Glutamatergic neuron (in vitro differentiated cells): Measurements from ENCODE around the gene DNAJB7. TPM values are rescaled to one million over a fixed set of nuclear protein-coding genes. Genes with fewer than 3 reads are reported as not detected.
A peak's percentile ranks its signal among the peaks of the same experiment; 100 is the strongest.
"Not testable (repeated sequence)": the region's sequence is repeated elsewhere in the genome, so short reads cannot be mapped to it uniquely, and the experiment has no call there.

ENCODE experiments used
- DNase-seq: peaks from one replicate; pipeline ENCODE4 v3.0.0; 2022
- H3K27ac Mint-ChIP-seq: one replicate; pipeline ENCODE4 v1.8.0; 2020; ENCODE audit warnings: mild to moderate bottlenecking, mixed read lengths, inconsistent platforms; ENCODE audit not compliant: unreplicated experiment
- H3K27me3 Mint-ChIP-seq: one replicate; pipeline ENCODE4 v1.8.0; 2020; ENCODE audit warnings: mild to moderate bottlenecking, moderate library complexity, mixed read lengths, inconsistent platforms; ENCODE audit not compliant: unreplicated experiment
- H3K36me3 Mint-ChIP-seq: one replicate; pipeline ENCODE4 v1.8.0; 2020; ENCODE audit warnings: mild to moderate bottlenecking, mixed read lengths, inconsistent platforms; ENCODE audit not compliant: unreplicated experiment
- H3K4me1 Mint-ChIP-seq: one replicate; pipeline ENCODE4 v1.8.0; 2020; ENCODE audit warnings: mild to moderate bottlenecking, low read depth, mixed read lengths, inconsistent platforms; ENCODE audit not compliant: unreplicated experiment
- H3K4me3 Mint-ChIP-seq: one replicate; pipeline ENCODE4 v1.8.0; 2020; ENCODE audit warnings: mild to moderate bottlenecking, mixed read lengths, inconsistent platforms; ENCODE audit not compliant: unreplicated experiment
- H3K9me3 Mint-ChIP-seq: one replicate; pipeline ENCODE4 v1.8.0; 2020; ENCODE audit warnings: mild to moderate bottlenecking, moderate library complexity, mixed read lengths, inconsistent platforms; ENCODE audit not compliant: unreplicated experiment
- CTCF ChIP-seq: fragments of 200-600 bp; sonication (generic); IDR thresholded peaks from one replicate; pipeline ENCODE4 v1.5.0; 2021; ENCODE audit not compliant: partially characterized antibody, unreplicated experiment
- total RNA-seq: library from RNA; stranded (reverse); fragmentation: NEBNext Ultra II Directional; extraction: Animal tissue kit (Norgen Biotek cat#: 25700); gene quantifications from one replicate; pipeline ENCODE4 v1.2.1, GENCODE V29; 2021; ENCODE audit not compliant: unreplicated experiment

Gene DNAJB7
- total RNA-seq, 1 donor from 2014 or later: not detected

GRCh38 chr22:40829131-40829530, 32.8 kb downstream of the DNAJB7 start:
- Mint-ChIP-seq H3K36me3 (no peaks in the 10 kb centered on the region), H3K27ac (no peak overlapping the region), H3K9me3 (no peaks in the 10 kb centered on the region), H3K4me3 (no peak overlapping the region), H3K27me3 (no peaks in the 10 kb centered on the region), H3K4me1 (no peaks in the 10 kb centered on the region)
- TF ChIP-seq CTCF: no peak
- DNase-seq: no peak

- Mint-ChIP-seq H3K36me3 (no peaks in the 10 kb centered on the region), H3K4me1 (no peaks in the 10 kb centered on the region), H3K9me3 (no peaks in the 10 kb centered on the region), H3K27me3 (no peaks in the 10 kb centered on the region), H3K4me3 (no peak overlapping the region), H3K27ac (no peak overlapping the region)
- no peak for TF ChIP-seq CTCF
- DNase-seq: no peak
Measured at GRCh38 chr22:40826984-40827741, 34.8 kb downstream of the DNAJB7 start.

- H3K4me1 Mint-ChIP-seq, H3K27me3 Mint-ChIP-seq, H3K36me3 Mint-ChIP-seq, DNase-seq, H3K27ac Mint-ChIP-seq, H3K4me3 Mint-ChIP-seq, H3K9me3 Mint-ChIP-seq: not testable (repeated sequence)
Measured at GRCh38 chr22:40826292-40826691, 35.6 kb downstream of the DNAJB7 start.

DNA sequence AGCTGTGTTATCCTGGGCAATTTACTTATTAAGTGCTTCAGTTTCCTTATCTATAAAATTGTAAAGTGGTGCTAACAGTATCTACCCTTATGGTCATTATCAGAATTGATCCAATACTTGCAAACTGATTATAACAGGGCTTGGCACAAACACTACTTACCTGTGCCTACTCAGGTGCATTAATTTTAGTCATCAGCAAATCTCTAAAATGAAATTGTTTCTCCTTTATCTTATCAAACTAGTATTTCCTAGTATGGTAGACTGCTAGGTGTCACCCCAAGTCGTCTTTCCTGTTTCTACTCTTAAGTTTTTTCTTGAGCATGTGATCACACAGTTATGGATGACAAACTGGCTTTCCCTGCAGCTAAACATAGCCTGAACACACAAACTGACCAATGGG, 38.5 kb downstream of the DNAJB7 start:
- no peak for TF ChIP-seq CTCF
- Mint-ChIP-seq H3K27ac (no peak overlapping the region), H3K27me3 (no peaks in the 10 kb centered on the region), H3K4me3 (no peak overlapping the region), H3K4me1 (peaks cover 2% of the 10 kb centered on the region), H3K36me3 (no peaks in the 10 kb centered on the region), H3K9me3 (no peaks in the 10 kb centered on the region)
- no peak for DNase-seq

DNA sequence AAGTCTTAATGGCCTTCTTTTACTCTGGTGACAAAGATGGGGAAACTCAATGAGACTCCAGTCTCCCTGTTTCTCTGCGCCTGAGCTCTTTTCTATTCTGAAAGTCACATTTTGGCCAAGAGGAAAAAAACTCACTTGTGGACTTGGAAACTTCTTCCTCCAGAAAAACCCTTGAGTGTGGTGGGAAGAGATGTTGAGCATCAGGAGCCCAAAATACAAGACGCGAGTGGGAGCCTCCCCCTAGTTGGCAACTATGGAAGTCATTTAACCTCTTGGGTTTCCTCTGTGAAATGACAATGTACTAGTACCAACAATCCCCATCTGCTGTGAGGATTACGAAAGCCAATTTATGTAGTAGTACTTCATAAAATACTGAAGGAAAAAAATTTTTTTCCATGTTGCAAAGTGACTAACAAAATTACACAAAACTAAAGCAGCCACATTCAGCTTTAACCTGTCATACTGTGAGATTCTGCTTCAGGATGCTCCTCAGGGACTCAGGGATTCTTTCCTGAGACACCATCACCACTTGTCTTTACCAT, 42.2 kb downstream of the DNAJB7 start:
- no peak for DNase-seq
- Mint-ChIP-seq H3K36me3 (no peaks in the 10 kb centered on the region), H3K27me3 (peaks cover 4% of the 10 kb centered on the region), H3K9me3 (no peaks in the 10 kb centered on the region), H3K27ac (peak overlapping the region; percentile 28), H3K4me3 (peak overlapping the region; percentile 83), H3K4me1 (peaks cover 2% of the 10 kb centered on the region)
- no peak for TF ChIP-seq CTCF
